ENCODE measurements around the gene ZNF232. TPM values are rescaled to one million over a fixed set of nuclear protein-coding genes. Genes with fewer than 3 reads are reported as not detected.
A peak's percentile ranks its signal among the peaks of the same experiment; 100 is the strongest.
"Not testable (repeated sequence)": the region's sequence is repeated elsewhere in the genome, so short reads cannot be mapped to it uniquely, and the experiment has no call there.

The ZNF232 gene
- 4.6 TPM for polyA plus RNA-seq (2013, experiment 1 of 2; ENCODE audit: insufficient read length)
- polyA plus RNA-seq (2013, experiment 2 of 2; ENCODE audit: insufficient read length): 4.7 TPM

- peak; percentile 91 for DNase-seq
Observed at GRCh38 chr17:5111402-5112204, at the start of gene ZNF232. TSS of gene ZNF232 (minus strand) at chr17:5111878. CDS start at chr17:5111822, 56 bp downstream.

GRCh38 chr17:5160702-5161101 is 49.0 kb upstream of the ZNF232 start:
- DNase-seq: not testable (repeated sequence)

GRCh38 chr17:5146122-5146521 is 34.4 kb upstream of the ZNF232 start:
- not testable (repeated sequence) for DNase-seq

- not testable (repeated sequence) for DNase-seq
Observed at GRCh38 chr17:5142877-5143276, 31.2 kb upstream of the ZNF232 start.

- no peak for DNase-seq
Observed at GRCh38 chr17:5139458-5139732, 27.7 kb upstream of the ZNF232 start.

GRCh38 chr17:5138616-5139457 is 27.2 kb upstream of the ZNF232 start:
- DNase-seq: no peak

GRCh38 chr17:5138198-5138544 is 26.5 kb upstream of the ZNF232 start:
- DNase-seq: not testable (repeated sequence)

GRCh38 chr17:5137511-5138197 is 26.0 kb upstream of the ZNF232 start:
- not testable (repeated sequence) for DNase-seq

- DNase-seq: not testable (repeated sequence)
Observed at GRCh38 chr17:5136580-5137412, 25.1 kb upstream of the ZNF232 start.

- DNase-seq: no peak
Observed at GRCh38 chr17:5135726-5136579, 24.3 kb upstream of the ZNF232 start.

- DNase-seq: not testable (repeated sequence)
Observed at GRCh38 chr17:5135131-5135712, 23.5 kb upstream of the ZNF232 start.

GRCh38 chr17:5134571-5134970 is 22.9 kb upstream of the ZNF232 start:
- DNase-seq: not testable (repeated sequence)

- not testable (repeated sequence) for DNase-seq
Observed at GRCh38 chr17:5133961-5134360, 22.3 kb upstream of the ZNF232 start.

GRCh38 chr17:5133311-5133710 is 21.6 kb upstream of the ZNF232 start:
- DNase-seq: no peak

GRCh38 chr17:5132503-5133225 is 21.0 kb upstream of the ZNF232 start:
- DNase-seq: not testable (repeated sequence)

GRCh38 chr17:5131799-5132502 is 20.3 kb upstream of the ZNF232 start:
- DNase-seq: not testable (repeated sequence)

GRCh38 chr17:5131146-5131715 is 19.6 kb upstream of the ZNF232 start:
- DNase-seq: no peak

- not testable (repeated sequence) for DNase-seq
Observed at GRCh38 chr17:5130687-5131086, 19.0 kb upstream of the ZNF232 start.

GRCh38 chr17:5130261-5130660 is 18.6 kb upstream of the ZNF232 start:
- not testable (repeated sequence) for DNase-seq
